Measurements from ENCODE around the gene MAGI2.

Gene MAGI2

GRCh38 chr7:78134774-78135173 lies 1318.7 kb downstream of the MAGI2 start:
- H3K4me1 ChIP-seq (ENCODE audit: control insufficient read depth in 1 of 2, insufficient read depth in 1 of 2, low read depth in 1 of 2, low read length in 1 of 2): no peaks in the 10 kb centered on the region
- H3K9me3 ChIP-seq: no peaks in the 10 kb centered on the region
- H3K4me3 ChIP-seq (ENCODE audit: low read depth in 1 of 2, low read length in 1 of 2): no peak overlapping the region
- H3K36me3 ChIP-seq: no peaks in the 10 kb centered on the region
- no peak for TF ChIP-seq CTCF (IDR thresholded peaks at IDR 0.05)
- no peak overlapping the region for H3K27ac ChIP-seq
- H3K27me3 ChIP-seq: no peaks in the 10 kb centered on the region

DNA sequence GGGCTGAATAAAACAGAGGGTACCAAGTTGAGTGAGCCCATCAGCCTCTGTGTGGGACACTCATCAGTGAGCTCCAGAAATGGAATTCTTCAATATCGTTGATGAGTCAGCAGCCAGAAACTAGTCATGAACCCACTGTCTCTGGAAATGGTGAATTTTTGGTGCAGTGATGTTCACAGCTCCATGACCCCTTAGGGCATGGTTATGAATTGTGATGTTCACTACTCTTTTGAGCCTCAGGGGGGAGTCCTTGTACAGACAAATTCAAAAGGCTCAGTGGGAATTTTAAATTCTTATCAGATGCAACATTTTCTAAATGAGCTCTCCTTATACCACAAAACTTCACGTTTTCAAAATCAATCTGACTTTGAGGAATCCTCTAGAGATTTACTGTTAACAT lies 1319.2 kb downstream of the MAGI2 start:
- H3K4me3 ChIP-seq (ENCODE audit: low read depth in 1 of 2, low read length in 1 of 2): no peak overlapping the region
- TF ChIP-seq CTCF (IDR thresholded peaks at IDR 0.05): no peak
- H3K4me1 ChIP-seq (ENCODE audit: control insufficient read depth in 1 of 2, insufficient read depth in 1 of 2, low read depth in 1 of 2, low read length in 1 of 2): no peaks in the 10 kb centered on the region
- H3K9me3 ChIP-seq: no peaks in the 10 kb centered on the region
- H3K27ac ChIP-seq: no peak overlapping the region
- H3K36me3 ChIP-seq: no peaks in the 10 kb centered on the region
- no peaks in the 10 kb centered on the region for H3K27me3 ChIP-seq

DNA sequence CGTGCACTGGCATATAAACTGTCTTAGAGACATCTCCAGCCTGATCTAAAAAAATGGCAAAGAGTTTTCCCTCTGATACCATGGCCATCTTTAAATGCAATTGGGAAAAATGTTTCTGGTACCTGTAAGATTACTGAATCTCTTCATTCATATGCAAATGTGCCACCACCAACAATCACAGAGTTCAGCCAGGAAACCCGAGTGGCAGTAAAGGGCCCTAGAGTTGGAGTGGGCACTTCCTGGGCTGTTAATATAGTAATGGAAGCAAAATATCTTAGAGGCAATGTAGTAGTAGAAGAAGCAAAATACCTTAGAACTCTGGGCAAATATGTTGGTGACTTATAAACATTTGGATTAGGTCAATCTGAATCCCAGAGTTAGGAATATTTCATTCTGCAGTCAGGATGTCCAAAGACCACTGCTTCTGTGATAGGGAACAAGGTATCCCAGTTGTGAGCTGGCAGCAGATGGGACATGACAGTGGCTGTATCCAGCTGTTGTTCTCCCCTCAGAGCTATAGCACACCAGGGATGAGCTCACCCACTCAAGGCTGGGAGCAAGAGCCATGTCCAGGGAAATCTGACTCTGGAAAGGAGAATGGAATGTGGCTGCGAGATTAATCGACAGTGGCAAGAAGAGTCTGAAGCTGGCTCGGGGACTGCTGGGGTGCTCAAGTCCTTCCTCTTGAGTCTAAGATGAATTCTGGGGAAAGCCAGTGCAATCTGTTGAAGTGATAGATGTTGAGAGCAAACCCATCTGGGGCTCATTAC lies 1322.8 kb downstream of the MAGI2 start:
- Histone ChIP-seq H3K9me3 (no peaks in the 10 kb centered on the region), H3K4me1 (ENCODE audit: control insufficient read depth in 1 of 2, insufficient read depth in 1 of 2, low read depth in 1 of 2, low read length in 1 of 2) (no peaks in the 10 kb centered on the region), H3K27ac (no peak overlapping the region), H3K4me3 (ENCODE audit: low read depth in 1 of 2, low read length in 1 of 2) (no peak overlapping the region), H3K27me3 (no peaks in the 10 kb centered on the region), H3K36me3 (no peaks in the 10 kb centered on the region)
- no peak for TF ChIP-seq CTCF (IDR thresholded peaks at IDR 0.05)

DNA sequence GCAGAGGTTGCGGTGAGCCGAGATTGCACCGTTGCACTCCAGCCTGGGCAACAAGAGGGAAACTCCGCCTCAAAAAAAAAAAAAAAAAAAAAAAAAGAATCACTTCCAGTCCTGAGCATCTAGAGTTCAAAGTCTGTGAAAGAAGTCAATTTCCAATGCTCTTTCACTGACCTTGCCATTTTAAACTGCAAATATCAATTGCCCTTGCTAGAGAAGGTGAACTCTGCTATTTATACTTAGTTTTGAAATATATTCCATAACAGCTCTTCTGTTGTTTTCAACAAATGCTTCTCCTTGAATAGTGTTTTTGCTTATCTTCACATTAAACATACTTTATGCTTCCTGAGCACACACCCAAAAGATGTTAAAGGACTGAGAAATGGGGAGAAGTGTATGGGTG lies 1323.6 kb downstream of the MAGI2 start:
- no peaks in the 10 kb centered on the region for H3K27me3 ChIP-seq
- no peak overlapping the region for H3K27ac ChIP-seq
- H3K4me1 ChIP-seq (ENCODE audit: control insufficient read depth in 1 of 2, insufficient read depth in 1 of 2, low read depth in 1 of 2, low read length in 1 of 2): no peaks in the 10 kb centered on the region
- H3K9me3 ChIP-seq: no peaks in the 10 kb centered on the region
- no peak for TF ChIP-seq CTCF (IDR thresholded peaks at IDR 0.05)
- H3K36me3 ChIP-seq: no peaks in the 10 kb centered on the region
- H3K4me3 ChIP-seq (ENCODE audit: low read depth in 1 of 2, low read length in 1 of 2): no peak overlapping the region

GRCh38 chr7:78127009-78127408 lies 1326.5 kb downstream of the MAGI2 start:
- Histone ChIP-seq H3K27me3 (no peaks in the 10 kb centered on the region), H3K9me3 (no peaks in the 10 kb centered on the region)

More at GRCh38 chr7:78127009-78127408, 1326.5 kb downstream of the MAGI2 start:
- Histone ChIP-seq H3K4me3 (ENCODE audit: low read depth in 1 of 2, low read length in 1 of 2) (no peak overlapping the region), H3K4me1 (ENCODE audit: control insufficient read depth in 1 of 2, insufficient read depth in 1 of 2, low read depth in 1 of 2, low read length in 1 of 2) (no peaks in the 10 kb centered on the region), H3K27ac (no peak overlapping the region), H3K36me3 (no peaks in the 10 kb centered on the region)
- TF ChIP-seq CTCF (IDR thresholded peaks at IDR 0.05): no peak

Measured in neutrophil (primary cell).